ENCODE data around the gene KCNK6. TPM values are rescaled to one million over a fixed set of nuclear protein-coding genes. Genes with fewer than 3 reads are reported as not detected.

KCNK6 gene
- total RNA-seq, 4 donors from 2014 or later, result 14.9 to 44.5 (median 17.6) TPM

DNA sequence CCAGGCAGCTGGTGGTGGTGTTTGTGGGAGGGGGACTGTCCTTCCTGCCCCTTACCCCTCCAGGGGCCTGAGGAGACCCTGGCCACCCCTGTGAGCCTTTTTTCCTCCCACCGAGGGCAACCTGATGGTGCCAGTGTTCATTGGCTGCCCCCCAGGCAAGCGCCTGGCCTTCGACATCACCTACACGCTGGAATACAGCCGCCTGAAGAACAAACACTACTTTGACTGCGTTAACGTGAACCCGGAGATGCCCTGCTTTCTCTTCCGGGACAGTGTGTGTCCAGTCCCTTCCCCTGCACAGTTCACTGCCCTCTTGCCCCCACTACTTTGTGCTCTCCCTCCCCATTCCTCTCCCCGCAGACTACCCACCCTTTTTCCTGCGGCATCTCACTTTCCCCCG, 47.4 kb downstream of the KCNK6 start:
- Histone ChIP-seq H3K9me3 (no peaks in the 10 kb centered on the region), H3K4me3 (no peak overlapping the region), H3K27ac (no peak overlapping the region), H3K4me1 (peaks cover 2 to 12% (median 9%) of the 10 kb centered on the region in 4 donors), H3K36me3 (no peaks in the 10 kb centered on the region), H3K27me3 (peaks cover 12% of the 10 kb centered on the region)
- WGBS, 2 donors (ENCODE audit: low coverage in 1 of 2), result 51 to 71% methylated on average over 4 to 12 of the region's 12 CpGs
- intact Hi-C loops (cut with DNase I; ENCODE audit: low total_unique reads) (no loop called here), in situ Hi-C loops (cut with MboI; ENCODE audit: low pct_ligation_motif_present in 1 of 4, low pct_unique_long_range_greater_than_20kb in 1 of 4, low sequenced_read_pairs in 3 of 4) (no loop called here)
- TF ChIP-seq, protein P1, sequence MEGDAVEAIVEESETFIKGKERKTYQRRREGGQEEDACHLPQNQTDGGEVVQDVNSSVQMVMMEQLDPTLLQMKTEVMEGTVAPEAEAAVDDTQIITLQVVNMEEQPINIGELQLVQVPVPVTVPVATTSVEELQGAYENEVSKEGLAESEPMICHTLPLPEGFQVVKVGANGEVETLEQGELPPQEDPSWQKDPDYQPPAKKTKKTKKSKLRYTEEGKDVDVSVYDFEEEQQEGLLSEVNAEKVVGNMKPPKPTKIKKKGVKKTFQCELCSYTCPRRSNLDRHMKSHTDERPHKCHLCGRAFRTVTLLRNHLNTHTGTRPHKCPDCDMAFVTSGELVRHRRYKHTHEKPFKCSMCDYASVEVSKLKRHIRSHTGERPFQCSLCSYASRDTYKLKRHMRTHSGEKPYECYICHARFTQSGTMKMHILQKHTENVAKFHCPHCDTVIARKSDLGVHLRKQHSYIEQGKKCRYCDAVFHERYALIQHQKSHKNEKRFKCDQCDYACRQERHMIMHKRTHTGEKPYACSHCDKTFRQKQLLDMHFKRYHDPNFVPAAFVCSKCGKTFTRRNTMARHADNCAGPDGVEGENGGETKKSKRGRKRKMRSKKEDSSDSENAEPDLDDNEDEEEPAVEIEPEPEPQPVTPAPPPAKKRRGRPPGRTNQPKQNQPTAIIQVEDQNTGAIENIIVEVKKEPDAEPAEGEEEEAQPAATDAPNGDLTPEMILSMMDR (IDR thresholded peaks at IDR 0.05), result no peak
- no peak for TF ChIP-seq POLR2AphosphoS5 (IDR thresholded peaks at IDR 0.05)
- no peak for TF ChIP-seq EP300 (IDR thresholded peaks at IDR 0.05; ENCODE audit: low read depth)
- TF ChIP-seq POLR2A (IDR thresholded peaks at IDR 0.05), result no peak
- DNase-seq, result no peak

DNA sequence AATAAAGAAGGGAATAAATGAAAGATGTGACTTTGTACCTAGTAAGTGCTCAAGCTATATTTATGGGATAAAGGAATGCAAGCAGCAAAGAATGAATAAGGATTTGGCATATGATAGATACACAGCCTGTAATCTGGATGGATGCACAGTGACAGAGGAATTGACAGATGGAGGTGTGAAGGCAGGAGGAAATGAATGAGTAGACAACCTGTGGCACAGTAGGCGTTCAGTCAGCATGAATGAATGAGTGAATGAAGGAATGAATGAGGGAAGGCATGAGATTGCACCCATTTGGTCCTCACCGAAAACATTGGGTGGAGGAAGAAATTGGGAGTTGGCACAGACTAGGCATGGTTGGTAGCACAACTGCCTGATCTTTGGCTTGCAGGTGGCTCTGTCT, 49.9 kb downstream of the KCNK6 start:
- Histone ChIP-seq H3K4me1 (peaks cover 0 to 5% (median 2%) of the 10 kb centered on the region in 4 donors), H3K36me3 (no peaks in the 10 kb centered on the region), H3K9me3 (no peaks in the 10 kb centered on the region), H3K27me3 (peaks cover 12% of the 10 kb centered on the region), H3K4me3 (no peak overlapping the region), H3K27ac (no peak overlapping the region)
- WGBS, 2 donors (ENCODE audit: low coverage in 1 of 2), result 83 to 91% methylated on average over 1 to 2 of the region's 2 CpGs
- no peak for TF ChIP-seq POLR2A (IDR thresholded peaks at IDR 0.05)
- no peak for TF ChIP-seq POLR2AphosphoS5 (IDR thresholded peaks at IDR 0.05)
- TF ChIP-seq EP300 (IDR thresholded peaks at IDR 0.05; ENCODE audit: low read depth), result no peak
- TF ChIP-seq, protein P1 (IDR thresholded peaks at IDR 0.05), result no peak
- in situ Hi-C loops (cut with MboI; ENCODE audit: low pct_ligation_motif_present in 1 of 4, low pct_unique_long_range_greater_than_20kb in 1 of 4, low sequenced_read_pairs in 3 of 4), result no loop called here
- intact Hi-C loops (cut with DNase I; ENCODE audit: low total_unique reads), result no loop called here
- DNase-seq, result no peak

DNA sequence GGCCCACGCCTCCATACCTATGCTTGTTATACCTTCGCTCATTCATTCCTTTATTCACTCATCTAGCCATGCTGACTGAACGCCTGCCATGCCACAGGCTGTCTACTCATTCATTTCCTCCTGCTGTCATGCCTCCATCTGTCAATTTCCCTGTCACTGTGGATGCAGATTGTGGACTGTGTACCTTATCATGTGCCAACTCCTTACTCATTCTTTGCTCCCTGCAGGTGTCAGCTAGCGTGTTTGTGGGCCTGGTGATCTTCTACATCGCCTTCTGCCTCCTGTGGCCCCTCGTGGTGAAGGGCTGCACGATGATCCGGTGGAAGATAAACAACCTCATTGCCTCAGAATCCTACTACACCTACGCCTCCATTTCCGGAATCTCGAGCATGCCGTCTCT, 50.7 kb downstream of the KCNK6 start:
- in situ Hi-C loops (cut with MboI; ENCODE audit: low pct_ligation_motif_present in 1 of 4, low pct_unique_long_range_greater_than_20kb in 1 of 4, low sequenced_read_pairs in 3 of 4), result no loop called here
- Histone ChIP-seq H3K27ac (no peak overlapping the region), H3K27me3 (peaks cover 10% of the 10 kb centered on the region), H3K4me1 (peaks cover 0 to 5% (median 2%) of the 10 kb centered on the region in 4 donors), H3K9me3 (no peaks in the 10 kb centered on the region), H3K36me3 (no peaks in the 10 kb centered on the region), H3K4me3 (no peak overlapping the region)
- no peak for DNase-seq
- no peak for TF ChIP-seq POLR2AphosphoS5 (IDR thresholded peaks at IDR 0.05)
- TF ChIP-seq, protein P1 (IDR thresholded peaks at IDR 0.05), result no peak
- TF ChIP-seq EP300 (IDR thresholded peaks at IDR 0.05; ENCODE audit: low read depth), result no peak
- TF ChIP-seq POLR2A (IDR thresholded peaks at IDR 0.05), result no peak
- intact Hi-C loops (cut with DNase I; ENCODE audit: low total_unique reads), result no loop called here
- 54 to 65% methylated on average over 3 to 12 of the region's 12 CpGs for WGBS, 2 donors (ENCODE audit: low coverage in 1 of 2)

DNA sequence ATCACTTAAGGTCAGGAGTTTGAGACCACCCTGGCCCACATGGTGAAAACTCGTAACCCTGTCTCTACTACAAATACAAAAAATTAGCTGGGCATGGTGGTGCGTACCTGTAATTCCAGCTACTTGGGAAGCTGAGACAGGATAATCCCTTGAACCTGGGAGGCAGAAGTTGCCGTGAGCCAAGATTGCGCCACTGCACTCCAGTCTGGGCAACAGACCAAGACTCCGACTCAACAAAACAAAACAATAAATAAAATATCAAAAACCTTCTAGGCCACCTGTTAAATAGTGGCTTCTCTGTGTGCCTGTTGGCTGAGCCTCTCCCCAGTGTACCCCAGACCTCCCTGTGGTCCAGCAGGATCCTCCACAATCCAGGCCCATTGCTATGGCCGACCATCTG, 51.4 kb downstream of the KCNK6 start:
- in situ Hi-C loops (cut with MboI; ENCODE audit: low pct_ligation_motif_present in 1 of 4, low pct_unique_long_range_greater_than_20kb in 1 of 4, low sequenced_read_pairs in 3 of 4), result no loop called here
- 80% methylated on average over 1 to 6 of the region's 6 CpGs for WGBS, 2 donors (ENCODE audit: low coverage in 1 of 2)
- H3K4me3 ChIP-seq, result no peak overlapping the region
- intact Hi-C loops (cut with DNase I; ENCODE audit: low total_unique reads), result no loop called here
- no peak overlapping the region for H3K27ac ChIP-seq
- H3K27me3 ChIP-seq, result peaks cover 8% of the 10 kb centered on the region
- H3K36me3 ChIP-seq, result no peaks in the 10 kb centered on the region
- H3K4me1 ChIP-seq, result peaks cover 6 to 13% (median 10%) of the 10 kb centered on the region in 4 donors
- TF ChIP-seq POLR2A (IDR thresholded peaks at IDR 0.05) (no peak), EP300 (IDR thresholded peaks at IDR 0.05; ENCODE audit: low read depth) (no peak), POLR2AphosphoS5 (IDR thresholded peaks at IDR 0.05) (no peak)
- TF ChIP-seq, protein P1 (IDR thresholded peaks at IDR 0.05), result no peak
- DNase-seq, result no peak
- H3K9me3 ChIP-seq, result no peaks in the 10 kb centered on the region
